Type B pancreatic cell (in vitro differentiated cells): Measurements from ENCODE around the gene NUBPL. TPM values are rescaled to one million over a fixed set of nuclear protein-coding genes. Genes with fewer than 3 reads are reported as not detected.

Experiments used
- DNase-seq: peaks from one replicate; pipeline ENCODE4 v3.0.0; 2021; ENCODE audit warnings: mixed read lengths; ENCODE audit not compliant: unreplicated experiment; ENCODE audit errors: extremely low spot score
- H3K27ac Mint-ChIP-seq: 2 replicates; pipeline ENCODE4 v1.8.0; 2021; ENCODE audit warnings: mild to moderate bottlenecking, mixed read lengths
- H3K27me3 Mint-ChIP-seq: 2 replicates; pipeline ENCODE4 v1.8.0; 2021; ENCODE audit warnings: mixed read lengths
- H3K36me3 Mint-ChIP-seq: 2 replicates; pipeline ENCODE4 v1.8.0; 2021; ENCODE audit warnings: mixed read lengths
- H3K4me1 Mint-ChIP-seq: one replicate; pipeline ENCODE4 v1.8.0; 2021; ENCODE audit warnings: mixed read lengths; ENCODE audit not compliant: unreplicated experiment
- H3K4me3 Mint-ChIP-seq: 2 replicates; pipeline ENCODE4 v1.8.0; 2021; ENCODE audit warnings: mild to moderate bottlenecking, mixed read lengths
- H3K9me3 Mint-ChIP-seq: 2 replicates; pipeline ENCODE4 v1.8.0; 2021; ENCODE audit warnings: mixed read lengths
- total RNA-seq: library from RNA; stranded (reverse); gene quantifications from 2 replicates; pipeline ENCODE4 v1.2.1, GENCODE V29; 2021; ENCODE audit warnings: low replicate concordance
- TF ChIP-seq, protein P1 (sequence below): fragments of 200-600 bp; sonication (generic); conservative IDR thresholded peaks from 2 replicates; pipeline ENCODE4 v1.5.0; 2021; ENCODE audit warnings: antibody characterized with exemption, mild to moderate bottlenecking

NUBPL gene
- total RNA-seq, 1 donor from 2014 or later: 16.5 TPM

DNA sequence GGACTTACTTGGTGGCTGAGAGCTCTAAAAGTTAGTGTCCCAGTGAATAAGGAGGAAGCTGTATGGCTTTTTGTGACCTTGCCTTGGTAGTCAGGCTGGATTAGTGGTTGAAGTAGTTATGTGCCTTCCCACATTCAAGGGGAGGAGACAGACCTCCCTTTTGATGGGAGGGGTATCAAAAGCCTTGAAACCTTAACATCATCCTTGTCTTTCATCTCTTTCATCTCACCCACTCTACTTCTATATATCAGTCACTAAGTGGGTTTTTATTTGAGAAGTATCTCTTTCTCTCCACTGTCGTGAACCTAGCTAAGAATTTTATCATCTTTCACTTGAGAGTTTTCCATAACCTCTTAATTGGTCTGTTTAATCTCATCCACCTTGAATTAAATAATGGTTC, 15.7 kb downstream of the NUBPL start:
- TF ChIP-seq, protein P1, sequence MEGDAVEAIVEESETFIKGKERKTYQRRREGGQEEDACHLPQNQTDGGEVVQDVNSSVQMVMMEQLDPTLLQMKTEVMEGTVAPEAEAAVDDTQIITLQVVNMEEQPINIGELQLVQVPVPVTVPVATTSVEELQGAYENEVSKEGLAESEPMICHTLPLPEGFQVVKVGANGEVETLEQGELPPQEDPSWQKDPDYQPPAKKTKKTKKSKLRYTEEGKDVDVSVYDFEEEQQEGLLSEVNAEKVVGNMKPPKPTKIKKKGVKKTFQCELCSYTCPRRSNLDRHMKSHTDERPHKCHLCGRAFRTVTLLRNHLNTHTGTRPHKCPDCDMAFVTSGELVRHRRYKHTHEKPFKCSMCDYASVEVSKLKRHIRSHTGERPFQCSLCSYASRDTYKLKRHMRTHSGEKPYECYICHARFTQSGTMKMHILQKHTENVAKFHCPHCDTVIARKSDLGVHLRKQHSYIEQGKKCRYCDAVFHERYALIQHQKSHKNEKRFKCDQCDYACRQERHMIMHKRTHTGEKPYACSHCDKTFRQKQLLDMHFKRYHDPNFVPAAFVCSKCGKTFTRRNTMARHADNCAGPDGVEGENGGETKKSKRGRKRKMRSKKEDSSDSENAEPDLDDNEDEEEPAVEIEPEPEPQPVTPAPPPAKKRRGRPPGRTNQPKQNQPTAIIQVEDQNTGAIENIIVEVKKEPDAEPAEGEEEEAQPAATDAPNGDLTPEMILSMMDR: no peak
- Mint-ChIP-seq H3K4me1 (peaks cover 8% of the 10 kb centered on the region), H3K36me3 (peaks cover 3% of the 10 kb centered on the region), H3K9me3 (no peaks in the 10 kb centered on the region), H3K27ac (no peak overlapping the region), H3K4me3 (no peak overlapping the region), H3K27me3 (no peaks in the 10 kb centered on the region)
- DNase-seq: no peak

DNA sequence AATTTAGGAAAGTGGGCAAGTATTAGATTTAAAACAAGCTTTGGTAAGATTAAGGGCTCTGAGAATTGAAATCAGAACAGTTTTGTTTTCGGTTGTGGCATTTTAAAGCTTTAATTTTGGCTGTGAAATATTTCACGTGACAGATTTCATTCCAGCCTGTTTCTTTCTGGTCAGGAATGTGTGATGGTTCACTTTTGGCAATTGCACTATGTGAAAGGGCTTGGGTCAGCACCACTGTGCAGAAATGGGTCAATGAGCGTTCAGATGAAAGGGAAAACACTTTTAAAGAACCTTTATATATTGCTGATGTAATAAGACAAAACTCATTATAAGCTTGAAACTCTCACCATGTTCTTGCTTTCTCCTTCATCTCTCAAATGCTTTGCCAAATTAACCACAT, 17.1 kb downstream of the NUBPL start:
- no peak overlapping the region for H3K4me3 Mint-ChIP-seq
- peaks cover 8% of the 10 kb centered on the region for H3K4me1 Mint-ChIP-seq
- H3K9me3 Mint-ChIP-seq: no peaks in the 10 kb centered on the region
- H3K27ac Mint-ChIP-seq: no peak overlapping the region
- no peak for DNase-seq
- H3K36me3 Mint-ChIP-seq: peaks cover 3% of the 10 kb centered on the region
- TF ChIP-seq, protein P1: no peak
- H3K27me3 Mint-ChIP-seq: no peaks in the 10 kb centered on the region

DNA sequence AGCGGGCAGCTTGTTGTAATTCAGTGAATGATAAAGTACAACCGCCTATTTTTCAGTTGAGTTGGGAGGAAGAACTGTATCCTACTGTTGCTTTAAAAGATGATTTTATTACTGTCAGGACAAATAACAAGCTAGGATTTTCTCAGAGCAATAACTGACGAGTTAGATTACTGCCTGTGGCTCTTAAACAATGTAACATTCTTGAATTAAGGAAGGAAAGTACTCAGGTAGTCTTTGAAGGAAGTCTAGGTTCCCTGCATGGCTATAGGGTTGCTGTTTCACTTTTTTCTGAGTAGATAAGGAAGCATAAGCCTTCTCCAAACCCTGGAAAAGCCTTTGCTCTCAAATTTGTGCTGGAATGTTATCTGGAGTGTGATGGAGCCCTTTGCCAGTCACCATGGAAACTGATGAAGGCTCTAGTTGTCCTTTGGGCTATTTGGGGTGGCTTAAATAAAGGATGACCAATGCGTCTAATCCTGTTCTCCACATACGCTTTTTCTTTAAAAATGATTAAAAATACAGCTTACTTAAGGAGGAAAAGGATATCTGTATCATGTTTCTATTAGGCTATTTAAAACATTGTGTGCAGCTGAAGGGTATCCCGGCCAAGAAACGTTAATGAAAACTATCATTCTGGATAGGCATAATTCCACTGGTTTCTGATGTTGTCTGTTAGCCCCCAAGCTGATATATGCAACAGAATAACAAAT, 17.7 kb downstream of the NUBPL start:
- Mint-ChIP-seq H3K27ac (no peak overlapping the region), H3K4me1 (peaks cover 8% of the 10 kb centered on the region), H3K9me3 (no peaks in the 10 kb centered on the region), H3K27me3 (no peaks in the 10 kb centered on the region), H3K4me3 (no peak overlapping the region), H3K36me3 (peaks cover 3% of the 10 kb centered on the region)
- DNase-seq: no peak
- TF ChIP-seq, protein P1: no peak

DNA sequence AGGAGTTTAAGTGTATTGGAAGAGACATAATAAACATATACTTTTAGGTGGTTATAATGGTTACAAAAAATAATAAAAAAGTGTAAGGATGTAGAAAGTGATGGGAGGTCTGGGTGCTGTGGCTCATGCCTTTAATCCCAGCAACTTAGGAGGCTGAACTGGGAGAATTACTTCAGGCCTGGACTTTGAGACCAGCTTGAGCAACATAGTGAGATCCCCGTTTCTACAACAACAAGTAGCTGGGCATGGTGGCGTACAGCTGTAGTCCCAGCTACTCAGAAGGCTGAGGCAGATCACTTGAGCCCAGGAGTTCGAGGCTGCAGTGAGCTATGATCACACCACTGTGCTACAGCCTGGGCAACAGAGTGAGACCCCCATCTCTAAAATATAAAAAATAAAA, 19.0 kb downstream of the NUBPL start:
- Mint-ChIP-seq H3K27me3 (no peaks in the 10 kb centered on the region), H3K4me1 (peaks cover 8% of the 10 kb centered on the region), H3K4me3 (no peak overlapping the region), H3K36me3 (peaks cover 3% of the 10 kb centered on the region), H3K9me3 (no peaks in the 10 kb centered on the region), H3K27ac (no peak overlapping the region)
- TF ChIP-seq, protein P1: no peak
- DNase-seq: no peak

DNA sequence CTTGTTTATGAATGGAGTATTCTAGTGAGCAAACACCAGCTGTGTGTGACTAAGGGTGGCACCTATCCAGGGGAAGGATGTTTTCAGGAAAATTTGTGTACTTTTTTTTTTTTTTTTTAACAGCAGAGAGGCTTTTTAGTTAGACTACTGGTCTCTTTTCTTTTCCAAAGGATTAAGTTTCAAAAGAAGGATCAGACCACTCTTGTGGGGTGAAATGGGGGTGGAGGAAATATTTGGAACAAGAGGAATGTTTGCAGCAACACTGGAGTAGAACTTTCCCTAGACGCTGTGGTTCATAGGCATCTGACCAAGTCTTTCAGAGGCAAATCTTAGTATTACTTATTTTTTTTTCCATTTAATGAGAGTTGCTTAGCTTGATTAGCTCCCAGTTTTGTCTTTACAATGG, 21.1 kb downstream of the NUBPL start:
- TF ChIP-seq, protein P1: no peak
- no peak for DNase-seq
- no peak overlapping the region for H3K27ac Mint-ChIP-seq
- H3K4me1 Mint-ChIP-seq: peaks cover 8% of the 10 kb centered on the region
- H3K9me3 Mint-ChIP-seq: no peaks in the 10 kb centered on the region
- H3K36me3 Mint-ChIP-seq: peaks cover 3% of the 10 kb centered on the region
- H3K4me3 Mint-ChIP-seq: no peak overlapping the region
- no peaks in the 10 kb centered on the region for H3K27me3 Mint-ChIP-seq
